Stomach (tissue), 9 donors: ENCODE results near the gene B4GALNT4. TPM values are rescaled to one million over a fixed set of nuclear protein-coding genes. Genes with fewer than 3 reads are reported as not detected.
A peak's percentile ranks its signal among the peaks of the same experiment; 100 is the strongest.
"Not testable (repeated sequence)": the region's sequence is repeated elsewhere in the genome, so short reads cannot be mapped to it uniquely, and the experiment has no call there.

Experiments used
- DNase-seq, 2 donors: peaks; one replicate each; pipeline versions ENCODE4 v3.0.0 to v3.0.0-alpha.2; 2013 to 2019
- H3K27ac ChIP-seq, 5 donors: fragments of 200-600 bp in 4 of 5; sonication (generic) in 4 of 5; one replicate each; pipeline ENCODE4 v1.5.1; 2013 to 2019; ENCODE audit warnings: mild to moderate bottlenecking in 1 of 5, moderate library complexity in 1 of 5
- H3K27me3 ChIP-seq, 3 donors: fragments of 200-600 bp; sonication (generic); one replicate each; pipeline ENCODE4 v1.5.1; 2017 to 2019; ENCODE audit warnings: mixed run types in 1 of 3
- H3K36me3 ChIP-seq, 4 donors: fragments of 200-600 bp; sonication (generic); 1 replicate in 3 of 4; 2 replicates in 1 of 4; pipeline ENCODE4 v1.5.1; 2016 to 2019
- H3K4me1 ChIP-seq, 4 donors: fragments of 200-600 bp; sonication (generic); one replicate each; pipeline ENCODE4 v1.5.1; 2016 to 2019
- H3K4me3 ChIP-seq, 4 donors: fragments of 200-600 bp; sonication (generic) in 3 of 4; one replicate each; pipeline ENCODE4 v1.5.1; 2016 to 2019; ENCODE audit warnings: mild to moderate bottlenecking in 1 of 4
- H3K9me3 ChIP-seq, 4 donors: fragments of 200-600 bp; sonication (generic); one replicate each; pipeline ENCODE4 v1.5.1; 2016 to 2019
- CTCF ChIP-seq, 7 experiments: fragments of 450-650 bp in 4 of 7; fragments of 200-600 bp in 3 of 7; sonication (generic) in 3 of 7; IDR thresholded peaks; one replicate each; pipeline ENCODE4 v1.5.1; 2016 to 2019; ENCODE audit warnings: antibody characterized with exemption in 7 of 7, control low read depth in 2 of 7, mild to moderate bottlenecking in 1 of 7
- EP300 ChIP-seq: sonication (generic); formaldehyde crosslinking; IDR thresholded peaks from one replicate; pipeline ENCODE4 v1.6.1; 2017; ENCODE audit warnings: antibody characterized with exemption
- POLR2A ChIP-seq, 4 donors: fragments of 450-650 bp; IDR thresholded peaks; one replicate each; pipeline ENCODE4 v1.6.1; 2016; ENCODE audit warnings: antibody characterized with exemption in 4 of 4, control low read depth in 2 of 4, mild to moderate bottlenecking in 1 of 4, moderate library complexity in 1 of 4
- POLR2AphosphoS5 ChIP-seq, 3 donors: sonication (generic); formaldehyde crosslinking; IDR thresholded peaks; one replicate each; pipeline ENCODE4 v1.6.1; 2016; ENCODE audit warnings: antibody characterized with exemption in 3 of 3
- WGBS, 5 donors: extraction: QIAGEN DNeasy Blood & Tissue Kit in 3 of 5; methylation state at CpG; one replicate each; pipeline versions ENCODE4 v1.1.5 to v1.1.7; 2013 to 2018; 5-methylcytosine and 5-hydroxymethylcytosine counted together
- intact Hi-C: fragments of 100-400 bp; cut with DNase I; formaldehyde crosslinking; loops from one replicate; pipeline ENCODE4 v1.15.1; 2023; ENCODE audit warnings: low total_unique reads
- polyA plus RNA-seq, 3 donors: library from polyadenylated mRNA; stranded (reverse); fragments of 200-250 nt; gene quantifications; one replicate each; pipeline ENCODE4 v1.2.3, GENCODE V29; 2013
- total RNA-seq, 5 donors: library from RNA; depleted of rRNA; stranded (reverse); fragments of >200 nt; gene quantifications; one replicate each; pipeline versions ENCODE4 v1.1.0 to v1.2.3, GENCODE V29; 2014 to 2016
- donor health status: healthy with polysubstance abuse.
- donor health status: Bipolar disorder and iron deficiency.
- donor health status: healthy.

B4GALNT4 gene
- total and polyA plus RNA-seq, 8 donors = 0.45 to 8.8 (median 4.3) TPM; not detected in 2

DNA sequence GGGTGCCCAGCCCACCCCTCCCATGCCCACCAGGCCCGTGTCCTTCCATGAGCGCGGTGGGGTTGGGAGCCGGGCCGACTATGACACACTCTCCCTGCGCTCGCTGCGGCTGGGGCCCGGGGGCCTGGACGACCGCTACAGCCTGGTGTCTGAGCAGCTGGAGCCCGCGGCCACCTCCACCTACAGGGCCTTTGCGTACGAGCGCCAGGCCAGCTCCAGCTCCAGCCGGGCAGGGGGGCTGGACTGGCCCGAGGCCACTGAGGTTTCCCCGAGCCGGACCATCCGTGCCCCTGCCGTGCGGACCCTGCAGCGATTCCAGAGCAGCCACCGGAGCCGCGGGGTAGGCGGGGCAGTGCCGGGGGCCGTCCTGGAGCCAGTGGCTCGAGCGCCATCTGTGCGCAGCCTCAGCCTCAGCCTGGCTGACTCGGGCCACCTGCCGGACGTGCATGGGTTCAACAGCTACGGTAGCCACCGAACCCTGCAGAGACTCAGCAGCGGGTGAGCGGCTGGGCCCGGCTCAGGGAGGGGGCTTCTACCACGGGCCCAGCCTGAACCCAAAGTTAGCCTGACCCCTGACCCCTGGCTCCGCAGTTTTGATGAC, 27.7 kb downstream of the B4GALNT4 start:
- peak in 1 of 2 donors; percentile 87 for DNase-seq
- peak overlapping the region; percentile 23 to 48 (median 42) for H3K4me3 ChIP-seq

DNA sequence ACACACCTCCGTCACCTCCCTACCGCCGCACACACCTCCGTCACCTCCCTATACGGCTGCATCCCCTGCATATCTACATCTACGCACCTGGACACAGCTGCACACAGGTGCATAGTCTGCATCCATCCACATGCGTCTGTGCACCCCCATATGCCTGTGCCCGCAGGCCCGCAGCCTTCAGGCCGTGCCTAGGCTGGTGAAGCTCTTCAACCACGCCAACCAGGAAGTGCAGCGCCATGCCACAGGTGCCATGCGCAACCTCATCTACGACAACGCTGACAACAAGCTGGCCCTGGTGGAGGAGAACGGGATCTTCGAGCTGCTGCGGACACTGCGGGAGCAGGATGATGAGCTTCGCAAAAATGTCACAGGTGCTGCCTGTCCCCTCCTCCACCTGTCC, 29.5 kb downstream of the B4GALNT4 start:
- no peak overlapping the region for H3K27ac ChIP-seq
- intact Hi-C loops = no loop called here
- H3K4me3 ChIP-seq = no peak overlapping the region
- DNase-seq = no peak
- peaks cover 1 to 35% (median 30%) of the 10 kb centered on the region in 4 donors for H3K4me1 ChIP-seq
- H3K36me3 ChIP-seq = peaks cover 0 to 37% (median 22%) of the 10 kb centered on the region in 4 donors
- H3K27me3 ChIP-seq = peaks cover 0 to 28% (median 10%) of the 10 kb centered on the region in 3 donors
- TF ChIP-seq CTCF (IDR thresholded peaks at IDR 0.05) (no peak), POLR2AphosphoS5 (IDR thresholded peaks at IDR 0.05) (no peak), POLR2A (IDR thresholded peaks at IDR 0.05) (no peak), EP300 (no peak)
- 90 to 95% (median 92%) methylated on average over 18 to 20 of the region's 20 CpGs for WGBS, 5 donors
- H3K9me3 ChIP-seq = no peaks in the 10 kb centered on the region

More for the DNA sequence above, 27.7 kb downstream of the B4GALNT4 start:
- 36 to 72% (median 55%) methylated on average over 19 to 43 of the region's 43 CpGs for WGBS, 5 donors
- peaks cover 9 to 44% (median 39%) of the 10 kb centered on the region in 4 donors for H3K4me1 ChIP-seq
- intact Hi-C loops = no loop called here
- H3K27me3 ChIP-seq = peaks cover 0 to 39% (median 10%) of the 10 kb centered on the region in 3 donors
- TF ChIP-seq POLR2AphosphoS5 (IDR thresholded peaks at IDR 0.05) (no peak), EP300 (no peak), POLR2A (IDR thresholded peaks at IDR 0.05) (no peak), CTCF (IDR thresholded peaks at IDR 0.05) (peak in 3 of 7 experiments; percentile 23 to 24 (median 23))
- H3K27ac ChIP-seq = no peak overlapping the region
- peaks cover 0 to 27% (median 15%) of the 10 kb centered on the region in 4 donors for H3K36me3 ChIP-seq
- H3K9me3 ChIP-seq = no peaks in the 10 kb centered on the region

DNA sequence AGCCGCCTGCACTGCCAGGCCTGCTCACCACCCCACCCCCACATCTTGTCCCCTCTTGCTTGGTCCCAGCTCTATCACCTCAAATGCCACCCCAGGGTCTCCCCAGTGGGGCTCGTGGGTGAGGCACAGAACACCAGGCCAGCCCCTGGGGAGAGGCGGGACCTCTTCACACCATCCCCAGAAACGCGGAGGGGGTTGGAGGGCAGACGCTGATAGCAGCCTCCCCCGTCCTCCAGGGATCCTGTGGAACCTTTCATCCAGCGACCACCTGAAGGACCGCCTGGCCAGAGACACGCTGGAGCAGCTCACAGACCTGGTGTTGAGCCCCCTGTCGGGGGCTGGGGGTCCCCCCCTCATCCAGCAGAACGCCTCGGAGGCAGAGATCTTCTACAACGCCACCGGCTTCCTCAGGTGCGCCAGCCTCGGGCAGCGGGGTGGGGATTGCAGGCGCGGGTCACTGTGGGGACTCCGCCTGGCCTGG, 30.5 kb downstream of the B4GALNT4 start:
- intact Hi-C loops = no loop called here
- TF ChIP-seq EP300 (no peak), POLR2AphosphoS5 (IDR thresholded peaks at IDR 0.05) (no peak), CTCF (IDR thresholded peaks at IDR 0.05) (no peak), POLR2A (IDR thresholded peaks at IDR 0.05) (no peak)
- H3K4me1 ChIP-seq = peaks cover 0 to 34% (median 29%) of the 10 kb centered on the region in 4 donors
- DNase-seq = no peak
- H3K27ac ChIP-seq = no peak overlapping the region
- H3K27me3 ChIP-seq = peaks cover 0 to 27% (median 10%) of the 10 kb centered on the region in 3 donors
- H3K4me3 ChIP-seq = no peak overlapping the region
- 47 to 95% (median 88%) methylated on average over 15 to 21 of the region's 21 CpGs for WGBS, 5 donors
- peaks cover 0 to 46% (median 27%) of the 10 kb centered on the region in 4 donors for H3K36me3 ChIP-seq
- H3K9me3 ChIP-seq = no peaks in the 10 kb centered on the region

DNA sequence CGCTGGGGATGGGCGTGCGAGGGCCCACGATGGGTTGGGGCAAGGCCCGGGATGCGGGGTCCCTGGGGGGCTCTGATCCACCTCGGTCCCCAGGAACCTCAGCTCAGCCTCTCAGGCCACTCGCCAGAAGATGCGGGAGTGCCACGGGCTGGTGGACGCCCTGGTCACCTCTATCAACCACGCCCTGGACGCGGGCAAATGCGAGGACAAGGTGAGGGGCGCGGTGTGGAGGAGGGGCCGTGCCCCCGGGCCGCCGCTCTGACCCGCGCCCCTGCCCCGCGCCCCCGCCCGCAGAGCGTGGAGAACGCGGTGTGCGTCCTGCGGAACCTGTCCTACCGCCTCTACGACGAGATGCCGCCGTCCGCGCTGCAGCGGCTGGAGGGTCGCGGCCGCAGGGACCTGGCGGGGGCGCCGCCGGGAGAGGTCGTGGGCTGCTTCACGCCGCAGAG, 31.0 kb downstream of the B4GALNT4 start:
- Histone ChIP-seq H3K9me3 (no peaks in the 10 kb centered on the region), H3K27ac (no peak overlapping the region), H3K27me3 (peaks cover 0 to 27% (median 10%) of the 10 kb centered on the region in 3 donors), H3K4me1 (peaks cover 0 to 32% (median 28%) of the 10 kb centered on the region in 4 donors), H3K4me3 (no peak overlapping the region), H3K36me3 (peaks cover 0 to 51% (median 27%) of the 10 kb centered on the region in 4 donors)
- DNase-seq = no peak
- TF ChIP-seq POLR2A (IDR thresholded peaks at IDR 0.05) = no peak
- no peak for TF ChIP-seq CTCF (IDR thresholded peaks at IDR 0.05)
- TF ChIP-seq POLR2AphosphoS5 (IDR thresholded peaks at IDR 0.05) = no peak
- no peak for TF ChIP-seq EP300
- WGBS, 5 donors = 49 to 88% (median 82%) methylated on average over 18 to 50 of the region's 50 CpGs
- intact Hi-C loops = no loop called here

DNA sequence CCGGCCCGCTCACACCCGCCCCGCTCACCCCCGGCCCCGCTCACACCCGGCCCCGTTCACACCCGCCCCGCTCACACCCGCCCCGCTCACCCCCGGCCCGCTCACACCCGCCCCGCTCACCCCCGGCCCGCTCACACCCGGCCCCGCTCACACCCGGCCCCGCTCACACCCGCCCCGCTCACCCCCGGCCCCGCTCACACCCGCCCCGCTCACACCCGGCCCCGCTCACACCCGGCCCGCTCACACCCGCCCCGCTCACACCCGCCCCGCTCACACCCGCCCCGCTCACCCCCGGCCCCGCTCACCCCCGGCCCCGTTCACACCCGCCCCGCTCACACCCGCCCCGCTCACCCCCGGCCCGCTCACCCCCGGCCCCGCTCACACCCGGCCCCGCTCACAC, 31.9 kb downstream of the B4GALNT4 start:
- Histone ChIP-seq H3K4me1 (peaks cover 5 to 33% (median 28%) of the 10 kb centered on the region in 4 donors), H3K36me3 (peaks cover 0 to 54% (median 27%) of the 10 kb centered on the region in 4 donors), H3K27me3 (peaks cover 0 to 27% (median 10%) of the 10 kb centered on the region in 3 donors)
- DNase-seq, H3K4me3 ChIP-seq, intact Hi-C loops, H3K9me3 ChIP-seq, H3K27ac ChIP-seq: not testable (repeated sequence)
- 99% methylated on average over 12 of the region's 52 CpGs; no CpG with 5 or more reads in 4 of the 5 donors for WGBS, 5 donors
